ENCODE results near the gene CDH23. TPM values are rescaled to one million over a fixed set of nuclear protein-coding genes. Genes with fewer than 3 reads are reported as not detected.

The CDH23 gene
- total and polyA plus RNA-seq, 2 of the 8 experiments (the other 6 are each of a cell fraction or from before 2014, with no cell fraction given): 1.9 to 4.9 TPM

DNA sequence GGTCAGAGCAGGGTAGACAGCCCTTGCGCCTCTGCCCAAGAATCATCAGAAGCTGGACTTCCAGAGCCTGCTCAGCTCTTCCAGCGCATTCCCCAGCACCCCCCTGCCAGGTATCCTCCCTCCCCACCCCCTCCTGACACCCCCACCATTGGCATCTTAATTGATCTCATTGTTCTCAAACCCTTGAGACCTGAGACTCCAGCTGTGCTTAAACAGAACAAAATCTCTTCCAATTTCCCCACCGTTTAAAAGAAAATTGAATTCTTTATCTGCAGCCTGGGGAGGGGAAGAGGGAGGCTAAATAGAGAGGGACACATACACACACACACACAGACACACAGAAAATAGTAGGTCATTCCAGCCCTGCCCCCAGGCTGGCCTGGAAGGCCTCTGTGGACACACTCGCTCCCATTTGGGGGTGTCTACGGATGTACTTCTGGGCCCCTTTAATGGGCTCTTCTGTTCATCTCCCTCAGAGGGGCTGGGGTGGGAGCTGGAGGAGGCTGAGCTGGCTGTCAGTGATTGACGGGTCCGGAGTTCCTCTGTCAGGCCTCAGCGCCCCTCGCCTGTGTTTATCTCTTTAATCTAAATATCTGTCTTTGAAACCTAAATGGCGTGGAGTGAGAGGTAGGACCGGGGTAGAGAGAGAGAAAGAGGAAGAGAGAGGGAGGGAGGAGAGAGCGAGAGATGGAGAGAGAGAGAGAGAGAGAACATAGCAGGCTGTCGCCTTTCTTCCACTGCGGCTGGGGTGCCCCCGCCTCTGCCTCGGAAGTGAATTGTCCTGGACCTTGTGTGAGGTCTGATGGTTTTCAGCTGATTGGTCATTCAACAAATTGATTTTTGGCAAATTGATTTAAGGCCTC, 261.1 kb downstream of the CDH23 start (continued):
- TF ChIP-seq YY1 (IDR thresholded peaks at IDR 0.05; ENCODE audit: low read depth, low read length) (no peak), KDM4A (IDR thresholded peaks at IDR 0.05; ENCODE audit: low read depth, low read length, severe bottlenecking) (no peak), TCF12 (IDR thresholded peaks at IDR 0.05; ENCODE audit: low read depth, low read length) (no peak), CBX8 (IDR thresholded peaks at IDR 0.05; ENCODE audit: borderline replicate concordance, low read depth, low read length) (no peak), ZNF274 (IDR thresholded peaks at IDR 0.05; ENCODE audit: borderline replicate concordance, extremely low read depth, low read length) (no peak), CREB1 (IDR thresholded peaks at IDR 0.05) (no peak), CHD7 (IDR thresholded peaks at IDR 0.05; ENCODE audit: insufficient replicate concordance, low read length) (no peak)
